ENCODE data around the gene TPRG1L. TPM values are rescaled to one million over a fixed set of nuclear protein-coding genes. Genes with fewer than 3 reads are reported as not detected.
"Not testable (repeated sequence)": the region's sequence is repeated elsewhere in the genome, so short reads cannot be mapped to it uniquely, and the experiment has no call there.

The TPRG1L gene
- total RNA-seq, 1 experiment from 2014 or later: 17.4 TPM

DNA sequence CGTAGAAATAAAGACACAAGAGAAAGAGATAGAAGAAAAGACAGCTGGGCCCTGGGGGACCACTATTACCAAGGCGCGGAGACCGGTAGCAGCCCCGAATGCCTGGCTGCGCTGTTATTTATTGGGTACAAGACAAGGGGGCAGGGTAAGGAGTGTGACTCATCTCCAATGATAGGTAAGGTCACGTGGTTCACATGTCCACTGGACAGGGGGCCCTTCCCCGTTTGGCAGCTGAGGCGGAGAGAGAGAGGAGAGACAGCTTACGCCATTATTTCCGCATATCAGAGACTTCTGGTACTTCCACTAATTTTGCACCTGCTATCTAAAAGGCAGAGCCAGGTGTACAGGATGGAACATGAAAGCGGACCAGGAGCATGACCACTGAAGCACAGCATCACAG lies 4.1 kb upstream of the TPRG1L start:
- no peaks in the 10 kb centered on the region for H3K9me3 ChIP-seq (replicated peaks)
- H3K36me3 ChIP-seq: peaks cover 4% of the 10 kb centered on the region
- peak in 1 of 2 experiments; percentile 22 for DNase-seq (ENCODE audit: low read depth in 1 of 2, low spot score in 2 of 2)
- H3K27ac ChIP-seq: no peak overlapping the region
- H3K27me3 ChIP-seq (replicated peaks): 0 out of 2 replicates have a peak, but pooled peaks cover 1% of the 10 kb centered on the region
- H3K4me1 ChIP-seq (replicated peaks): peaks cover 11% of the 10 kb centered on the region
- no peak overlapping the region for H3K4me3 ChIP-seq

DNA sequence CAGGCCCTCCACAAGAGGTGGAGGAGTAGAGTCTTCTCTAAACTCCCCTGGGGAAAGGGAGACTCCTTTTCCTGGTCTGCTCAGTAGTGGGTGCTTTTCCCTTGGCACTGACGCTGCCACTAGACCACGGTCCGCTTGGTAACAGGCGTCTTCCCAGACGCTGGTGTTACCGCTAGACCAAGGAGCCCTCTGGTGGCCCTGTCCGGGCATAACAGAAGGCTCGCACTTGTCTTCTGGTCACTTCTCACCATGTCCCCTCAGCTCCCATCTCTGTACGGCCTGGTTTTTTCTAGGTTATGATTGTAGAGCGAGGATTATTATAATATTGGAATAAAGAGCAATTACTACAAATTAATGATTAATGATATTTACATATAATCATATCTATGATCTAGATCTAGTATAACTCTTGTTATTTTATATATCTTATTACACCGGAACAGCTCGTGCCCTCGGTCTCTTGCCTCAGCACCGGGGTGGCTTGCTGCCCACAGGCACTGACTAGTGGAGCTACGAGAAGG lies 3.6 kb upstream of the TPRG1L start:
- peak in 1 of 2 experiments; percentile 40 for DNase-seq (ENCODE audit: low read depth in 1 of 2, low spot score in 2 of 2)
- H3K36me3 ChIP-seq, H3K4me3 ChIP-seq: not testable (repeated sequence)

GRCh38 chr1:3622102-3622501 lies 2.7 kb upstream of the TPRG1L start:
- not testable (repeated sequence) for H3K27me3 ChIP-seq (replicated peaks); H3K27ac ChIP-seq; H3K4me3 ChIP-seq; DNase-seq (ENCODE audit: low read depth in 1 of 2, low spot score in 2 of 2); H3K9me3 ChIP-seq (replicated peaks)
- peaks cover 14% of the 10 kb centered on the region for H3K36me3 ChIP-seq
- H3K4me1 ChIP-seq (replicated peaks): peaks cover 14% of the 10 kb centered on the region

More for the DNA sequence above, 3.6 kb upstream of the TPRG1L start:
- not testable (repeated sequence) for H3K27me3 ChIP-seq (replicated peaks); H3K27ac ChIP-seq; H3K9me3 ChIP-seq (replicated peaks)
- H3K4me1 ChIP-seq (replicated peaks): peaks cover 14% of the 10 kb centered on the region

DNA sequence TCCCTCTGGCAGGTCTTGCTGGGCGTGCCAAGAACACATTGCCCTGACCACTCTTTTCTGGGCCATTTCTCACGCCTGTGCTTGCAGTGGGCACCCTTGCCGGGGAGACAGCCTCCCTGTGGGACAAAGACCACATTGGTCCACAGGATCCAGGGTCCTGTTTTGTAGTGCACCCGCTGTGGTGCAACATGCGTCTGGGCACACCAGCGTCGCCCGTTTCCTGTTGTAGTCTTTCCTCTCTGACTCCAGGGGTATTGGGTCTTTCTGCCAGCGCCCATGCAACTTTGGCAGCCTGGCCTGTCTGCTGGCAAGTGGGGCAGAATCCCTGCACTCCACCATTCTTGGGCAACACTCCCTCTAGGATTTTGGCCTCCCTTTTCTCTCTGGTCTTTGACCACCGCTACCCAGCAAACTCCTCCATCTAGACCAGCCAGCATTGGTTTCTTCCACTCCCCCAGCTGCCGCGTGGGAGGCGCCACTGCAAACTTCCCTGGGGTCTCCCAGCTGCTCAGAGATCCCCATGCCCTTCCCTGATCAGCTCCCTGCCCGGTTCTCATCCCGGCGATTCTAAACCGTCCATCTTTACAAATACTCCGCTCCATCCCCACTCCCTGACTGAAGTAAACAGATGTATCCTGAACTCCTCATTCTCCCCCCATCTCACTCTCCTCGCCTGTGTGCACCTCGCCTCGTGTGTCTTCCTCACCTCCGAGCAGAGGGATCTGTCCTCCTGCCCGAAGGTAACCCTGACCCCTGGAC lies 1.2 kb upstream of the TPRG1L start:
- Histone ChIP-seq H3K4me1 (replicated peaks) (peaks cover 14% of the 10 kb centered on the region), H3K27ac (no peak overlapping the region), H3K4me3 (peak overlapping the region; percentile 85), H3K27me3 (replicated peaks) (no peaks in the 10 kb centered on the region), H3K9me3 (replicated peaks) (no peaks in the 10 kb centered on the region), H3K36me3 (peaks cover 29% of the 10 kb centered on the region)
- DNase-seq (ENCODE audit: low read depth in 1 of 2, low spot score in 2 of 2): no peak

- no peak overlapping the region for H3K27ac ChIP-seq
- no peaks in the 10 kb centered on the region for H3K27me3 ChIP-seq (replicated peaks)
- H3K4me1 ChIP-seq (replicated peaks): peaks cover 14% of the 10 kb centered on the region
- peaks cover 46% of the 10 kb centered on the region for H3K36me3 ChIP-seq
- peak overlapping the region; percentile 85 for H3K4me3 ChIP-seq
- H3K9me3 ChIP-seq (replicated peaks): no peaks in the 10 kb centered on the region
- DNase-seq (ENCODE audit: low read depth in 1 of 2, low spot score in 2 of 2): peak in 1 of 2 experiments; percentile 31
Observed at GRCh38 chr1:3625151-3625907, 514 bp downstream of the TPRG1L start.

DNA sequence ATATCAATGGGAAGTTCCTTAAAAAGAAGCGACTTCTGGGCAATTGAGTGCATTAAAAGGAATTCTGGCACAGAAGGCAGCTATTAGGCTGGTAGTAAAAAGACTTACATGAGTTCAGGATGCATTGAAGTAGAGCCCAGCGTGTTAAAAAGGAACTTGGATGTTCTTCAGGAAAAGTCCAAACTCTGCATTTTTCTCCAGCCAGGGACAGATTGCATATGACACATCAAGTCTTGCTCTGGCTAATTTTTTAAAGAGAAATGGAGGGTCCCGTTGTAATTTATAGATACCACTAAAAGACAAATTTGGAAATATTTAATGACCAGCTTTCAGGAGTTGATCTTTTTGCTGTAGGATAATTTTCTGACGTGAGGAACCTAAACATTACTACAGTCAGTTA lies 1.2 kb downstream of the TPRG1L start:
- Histone ChIP-seq H3K4me3 (peak overlapping the region; percentile 85), H3K27me3 (replicated peaks) (no peaks in the 10 kb centered on the region), H3K27ac (no peak overlapping the region), H3K36me3 (peaks cover 49% of the 10 kb centered on the region), H3K9me3 (replicated peaks) (no peaks in the 10 kb centered on the region), H3K4me1 (replicated peaks) (peaks cover 14% of the 10 kb centered on the region)
- no peak for DNase-seq (ENCODE audit: low read depth in 1 of 2, low spot score in 2 of 2)

DNA sequence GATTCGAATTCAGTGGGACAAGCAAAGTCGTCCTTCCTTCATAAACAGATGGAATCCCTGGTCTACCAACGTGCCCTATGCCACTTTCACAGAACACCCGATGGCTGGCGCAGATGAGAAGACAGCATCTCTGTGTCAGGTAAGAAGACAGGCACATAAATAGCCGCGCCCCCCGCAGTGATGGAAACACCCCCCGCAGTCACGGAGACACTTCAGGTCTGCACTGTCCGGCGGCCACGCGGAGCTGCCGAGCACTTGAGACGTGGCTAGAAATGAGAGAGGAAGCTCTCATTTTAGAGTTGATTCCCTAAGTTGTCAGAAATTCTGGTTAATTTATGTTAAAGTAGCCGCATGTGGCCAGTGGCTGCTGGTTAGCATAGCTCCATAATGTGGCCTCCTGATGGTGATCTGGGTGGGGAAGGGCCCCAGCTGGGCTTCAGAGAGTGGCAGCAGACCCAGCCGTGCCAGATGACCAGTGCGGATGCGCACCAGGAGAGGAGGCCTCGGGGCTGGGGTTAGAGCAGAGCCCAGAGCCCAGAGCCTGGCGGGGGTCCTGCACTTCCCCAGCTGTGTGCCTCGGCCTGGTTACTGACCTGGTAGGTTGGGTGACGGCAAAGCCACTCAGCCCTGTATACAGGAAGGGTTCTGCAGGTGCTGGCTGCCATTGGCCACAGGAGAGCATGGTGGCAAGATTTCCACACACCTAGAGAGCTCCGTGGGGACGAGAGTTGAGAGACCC lies 2.9 kb downstream of the TPRG1L start:
- peaks cover 58% of the 10 kb centered on the region for H3K36me3 ChIP-seq
- H3K4me3 ChIP-seq: no peak overlapping the region
- peaks cover 14% of the 10 kb centered on the region for H3K4me1 ChIP-seq (replicated peaks)
- no peaks in the 10 kb centered on the region for H3K27me3 ChIP-seq (replicated peaks)
- no peak overlapping the region for H3K27ac ChIP-seq
- no peaks in the 10 kb centered on the region for H3K9me3 ChIP-seq (replicated peaks)
- DNase-seq (ENCODE audit: low read depth in 1 of 2, low spot score in 2 of 2): no peak

GRCh38 chr1:3628445-3628844 lies 3.6 kb downstream of the TPRG1L start:
- Histone ChIP-seq H3K27me3 (replicated peaks) (no peaks in the 10 kb centered on the region), H3K9me3 (replicated peaks) (no peaks in the 10 kb centered on the region), H3K4me1 (replicated peaks) (peaks cover 14% of the 10 kb centered on the region), H3K4me3 (no peak overlapping the region), H3K36me3 (peaks cover 58% of the 10 kb centered on the region), H3K27ac (no peak overlapping the region)
- no peak for DNase-seq (ENCODE audit: low read depth in 1 of 2, low spot score in 2 of 2)

- Histone ChIP-seq H3K9me3 (replicated peaks) (no peaks in the 10 kb centered on the region), H3K27ac (no peak overlapping the region), H3K4me3 (no peak overlapping the region), H3K4me1 (replicated peaks) (peaks cover 7% of the 10 kb centered on the region), H3K27me3 (replicated peaks) (no peaks in the 10 kb centered on the region), H3K36me3 (peaks cover 60% of the 10 kb centered on the region)
- DNase-seq (ENCODE audit: low read depth in 1 of 2, low spot score in 2 of 2): no peak
Observed at GRCh38 chr1:3629561-3630160, 4.8 kb downstream of the TPRG1L start.

- peaks cover 7% of the 10 kb centered on the region for H3K4me1 ChIP-seq (replicated peaks)
- peaks cover 66% of the 10 kb centered on the region for H3K36me3 ChIP-seq
- no peaks in the 10 kb centered on the region for H3K27me3 ChIP-seq (replicated peaks)
- no peak overlapping the region for H3K27ac ChIP-seq
- no peak for DNase-seq (ENCODE audit: low read depth in 1 of 2, low spot score in 2 of 2)
- no peaks in the 10 kb centered on the region for H3K9me3 ChIP-seq (replicated peaks)
- no peak overlapping the region for H3K4me3 ChIP-seq
Observed at GRCh38 chr1:3630161-3630611, 5.4 kb downstream of the TPRG1L start.

- no peak for DNase-seq (ENCODE audit: low read depth in 1 of 2, low spot score in 2 of 2)
- H3K36me3 ChIP-seq: peaks cover 69% of the 10 kb centered on the region
- H3K27me3 ChIP-seq (replicated peaks): no peaks in the 10 kb centered on the region
- no peak overlapping the region for H3K4me3 ChIP-seq
- peaks cover 1% of the 10 kb centered on the region; the same call in 1 of the 2 replicates for H3K4me1 ChIP-seq (replicated peaks)
- H3K27ac ChIP-seq: no peak overlapping the region
- H3K9me3 ChIP-seq (replicated peaks): no peaks in the 10 kb centered on the region
Observed at GRCh38 chr1:3630914-3631313, 6.1 kb downstream of the TPRG1L start.

DNA sequence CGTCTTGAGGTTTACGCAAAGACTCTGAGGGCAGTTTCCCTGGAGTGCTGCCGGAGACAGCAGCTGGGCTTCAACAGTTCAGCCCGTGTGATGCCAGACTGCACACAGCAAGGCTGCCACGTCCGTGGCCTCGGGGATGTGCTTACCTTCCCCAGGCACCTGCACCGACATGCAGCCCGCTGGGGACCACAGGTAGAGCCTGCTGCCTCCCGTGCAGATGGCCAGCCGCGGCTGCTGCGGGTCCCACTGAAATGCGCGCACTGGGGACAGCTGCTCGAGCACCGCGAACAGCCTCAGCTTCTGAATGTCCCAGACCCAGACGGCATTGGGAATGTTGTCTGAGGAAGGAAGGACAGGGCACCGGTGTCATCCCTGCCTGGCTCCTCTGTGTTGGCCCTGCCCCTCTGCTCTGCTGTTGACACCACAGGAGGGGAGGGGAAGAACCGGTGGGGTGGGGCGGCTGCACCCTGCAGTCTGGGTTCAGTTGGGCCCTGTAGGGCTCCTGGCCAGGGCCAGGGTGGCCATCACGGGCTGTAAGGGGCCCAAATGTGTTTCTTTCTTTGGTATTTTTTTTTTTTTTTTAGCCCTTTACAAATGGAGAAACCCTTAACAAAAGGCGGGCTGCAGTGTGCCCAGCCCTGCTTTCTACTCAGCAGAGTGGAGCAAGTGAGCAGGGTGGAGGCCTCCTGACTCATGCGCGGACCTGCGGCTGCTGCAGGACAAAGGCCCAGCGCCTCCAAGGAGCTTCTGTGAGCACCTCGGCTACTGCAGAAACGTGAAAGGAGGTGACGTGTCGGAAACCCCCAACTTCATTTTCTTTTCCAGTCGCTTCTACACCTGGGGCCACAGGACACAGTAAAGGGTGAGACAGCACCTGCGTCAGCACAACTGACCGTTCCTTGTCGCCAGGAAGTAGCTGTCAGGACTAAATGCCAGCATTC lies 6.8 kb downstream of the TPRG1L start:
- no peak for DNase-seq (ENCODE audit: low read depth in 1 of 2, low spot score in 2 of 2)
- H3K36me3 ChIP-seq: peaks cover 69% of the 10 kb centered on the region
- no peaks in the 10 kb centered on the region for H3K9me3 ChIP-seq (replicated peaks)
- H3K27me3 ChIP-seq (replicated peaks): no peaks in the 10 kb centered on the region
- H3K4me3 ChIP-seq: no peak overlapping the region
- no peak overlapping the region for H3K27ac ChIP-seq
- no peaks in the 10 kb centered on the region for H3K4me1 ChIP-seq (replicated peaks)
